ENCODE results near the gene BEND4.

The BEND4 gene

DNA sequence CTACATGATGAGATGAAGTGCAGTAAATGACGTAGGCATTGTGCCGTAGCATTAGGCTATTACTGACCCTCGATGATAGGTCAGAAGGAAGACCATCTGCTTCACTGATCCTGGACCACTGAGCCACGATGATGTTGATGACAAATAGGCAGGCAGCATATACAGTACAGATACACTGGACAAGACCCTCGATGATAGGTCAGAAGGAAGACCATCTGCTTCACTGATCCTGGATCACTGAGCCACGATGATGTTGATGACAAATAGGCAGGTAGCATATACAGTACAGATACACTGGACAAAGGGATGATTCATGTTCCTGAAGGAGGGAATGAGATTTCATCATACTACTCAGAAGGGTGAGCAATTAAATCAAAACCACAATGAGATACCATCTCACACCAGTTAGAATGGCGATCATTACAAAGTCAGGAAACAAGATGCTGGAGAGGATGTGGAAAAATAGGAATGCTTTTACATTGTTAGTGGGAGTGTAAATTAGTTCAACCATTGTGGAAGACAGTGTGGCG is 50.9 kb downstream of the BEND4 start:
- no peak for DNase-seq

DNA sequence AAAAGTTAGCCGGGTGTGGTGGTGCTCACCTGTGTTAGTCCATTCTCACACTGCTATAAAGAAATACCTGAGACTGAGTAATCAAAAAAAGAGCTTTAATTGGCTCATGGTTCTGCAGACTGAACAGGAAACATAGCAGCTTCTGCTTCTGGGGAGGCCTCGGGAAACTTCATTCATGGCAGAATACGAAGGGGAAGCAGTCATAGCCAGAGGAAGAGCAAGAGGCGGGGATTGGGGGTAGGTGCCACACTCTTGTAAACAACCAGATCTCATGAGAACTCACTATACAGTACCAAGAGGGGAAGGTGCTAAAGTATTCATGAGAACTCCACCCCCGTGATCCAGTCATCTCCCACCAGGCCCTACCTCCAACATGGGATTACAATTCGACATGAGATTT is 64.1 kb downstream of the BEND4 start:
- no peak for DNase-seq

DNA sequence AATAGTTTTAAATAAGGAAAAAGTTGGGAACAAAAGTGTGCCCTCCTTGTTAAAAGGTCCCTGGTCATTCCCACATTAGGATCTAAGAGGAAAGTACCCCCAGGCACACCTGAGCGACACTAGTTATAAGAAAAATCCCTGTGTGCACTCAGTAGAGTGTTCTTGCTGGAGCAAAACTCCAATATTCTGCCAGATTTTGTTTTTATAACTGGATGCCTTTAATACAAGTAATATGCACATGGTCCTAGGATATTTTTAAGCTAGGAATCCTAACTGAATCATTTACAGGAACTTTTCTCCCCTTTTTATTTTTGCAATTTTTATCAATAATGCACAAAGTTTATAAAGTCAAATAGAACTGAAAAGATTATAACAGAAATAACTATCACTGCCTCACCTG is 68.6 kb downstream of the BEND4 start:
- no peak for DNase-seq

DNA sequence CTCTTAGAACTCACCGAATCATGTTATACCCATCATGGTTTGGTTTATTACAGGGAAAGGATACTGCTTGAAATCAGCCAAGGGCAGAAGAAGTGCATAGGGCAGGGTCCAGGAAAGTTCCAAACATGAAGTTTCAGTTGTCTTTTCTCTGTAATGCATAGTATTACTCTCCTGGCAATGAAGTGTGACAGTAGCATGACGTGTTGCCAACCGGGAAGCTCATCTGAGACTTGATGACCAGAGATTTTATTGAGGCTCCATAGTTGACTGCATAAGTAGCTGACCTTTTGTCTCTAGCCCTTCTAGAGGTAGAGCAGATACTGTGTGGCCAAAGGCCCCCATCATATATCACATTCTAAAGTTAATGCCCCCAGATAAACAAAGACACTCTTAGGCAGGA is 72.1 kb downstream of the BEND4 start:
- no peak for DNase-seq

DNA sequence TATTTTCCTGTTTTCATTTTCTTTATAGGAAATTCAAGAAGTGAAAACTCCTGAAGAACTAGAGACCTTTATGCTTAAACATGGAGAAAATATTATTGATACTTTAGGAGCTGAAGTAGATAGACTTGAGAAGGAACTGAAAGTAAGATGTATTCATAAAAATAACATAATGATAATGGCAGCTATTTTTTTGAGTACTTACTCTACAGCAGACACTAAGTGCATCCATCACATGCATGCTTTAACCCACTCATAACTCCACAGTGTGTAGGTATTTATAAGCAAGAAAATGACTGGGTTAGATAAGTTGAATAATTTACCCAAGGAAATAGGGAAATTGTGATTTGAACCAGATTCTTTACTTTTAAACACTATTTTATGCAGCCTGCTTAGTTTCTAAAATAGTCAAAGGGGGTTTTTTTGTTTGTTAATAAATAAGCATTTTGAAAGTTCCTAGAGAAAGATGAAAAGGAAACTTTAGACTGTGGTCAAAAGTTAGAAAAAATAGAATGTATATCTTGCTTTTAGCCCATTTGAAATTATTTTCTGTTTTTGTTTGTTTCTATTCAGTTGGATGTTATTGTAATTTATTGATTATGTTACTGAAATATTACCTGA is 74.2 kb downstream of the BEND4 start:
- DNase-seq = no peak

DNA sequence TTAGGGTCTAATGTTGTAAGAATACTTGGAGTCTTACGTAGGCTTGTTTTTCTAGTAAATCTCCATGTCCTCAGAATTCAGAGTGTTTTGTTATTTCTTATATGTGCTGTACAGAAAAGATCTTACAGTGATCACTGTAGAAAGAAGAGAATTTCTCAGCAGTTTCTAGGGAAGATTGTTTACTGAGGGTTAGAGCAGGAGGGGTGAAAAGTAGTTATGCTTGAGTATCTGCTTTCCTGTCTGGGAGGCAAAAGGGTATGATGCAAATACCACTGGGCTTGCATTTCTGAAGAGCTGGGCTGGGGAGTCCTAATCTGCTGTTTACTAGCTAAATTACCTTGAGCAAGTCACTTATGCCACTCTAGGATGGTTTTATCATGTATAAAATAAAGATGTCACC is 78.2 kb downstream of the BEND4 start:
- no peak for DNase-seq

DNA sequence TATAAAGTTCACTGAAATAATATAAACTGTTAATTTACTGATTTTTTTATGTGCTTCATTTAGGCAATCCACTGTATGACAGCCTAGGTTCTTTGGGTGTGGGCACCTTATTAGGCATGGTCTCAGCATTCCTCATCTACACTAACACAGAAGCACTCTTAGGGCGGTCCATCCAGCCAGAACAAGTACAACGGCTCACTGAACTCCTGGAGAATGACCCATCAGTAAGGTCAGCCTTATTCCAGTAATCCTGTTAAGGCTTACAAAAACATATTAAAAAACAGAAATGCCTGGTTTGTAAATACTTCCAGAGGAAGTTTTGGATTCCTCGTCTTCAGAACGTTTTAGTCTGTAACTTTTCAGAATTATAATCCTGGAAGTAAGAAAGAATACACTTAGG is 82.0 kb downstream of the BEND4 start:
- no peak for DNase-seq

DNA sequence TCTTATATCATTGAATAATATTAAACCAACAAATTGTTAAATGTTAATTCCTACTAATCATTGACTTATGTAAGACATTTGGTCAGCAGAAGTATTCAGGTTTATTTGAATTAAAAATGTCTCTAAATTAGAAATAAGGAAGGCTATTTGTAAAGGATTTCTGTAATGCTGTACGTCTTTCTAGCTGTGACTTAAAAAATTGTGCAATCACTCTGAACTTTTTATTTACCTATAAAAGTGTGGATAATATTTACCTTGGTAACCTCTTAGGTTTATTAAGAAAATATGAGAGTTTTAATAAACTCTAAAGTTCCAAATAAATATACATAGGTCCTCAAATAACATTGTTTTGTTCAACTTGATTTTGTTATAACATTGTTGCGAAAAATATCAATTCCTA is 85.2 kb downstream of the BEND4 start:
- no peak for DNase-seq

DNA sequence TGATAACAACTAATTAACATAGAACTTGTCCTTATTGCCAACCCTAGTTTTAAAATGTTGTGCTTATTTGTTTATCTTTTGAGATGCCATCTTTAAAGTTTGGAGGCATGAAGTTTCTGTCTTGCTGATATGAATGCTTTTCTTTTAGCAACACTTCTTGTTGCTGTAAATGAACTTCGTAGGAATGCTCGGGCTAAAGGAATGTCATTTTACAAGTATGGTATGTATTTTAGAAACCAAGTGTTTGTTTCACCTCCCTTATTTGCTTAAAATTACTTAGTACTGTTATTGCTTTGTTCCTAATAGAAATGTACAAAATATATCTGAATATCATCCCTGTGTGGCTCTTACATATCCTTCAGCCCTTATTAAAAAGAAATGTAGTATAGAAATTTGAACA is 86.1 kb downstream of the BEND4 start:
- DNase-seq = no peak
